ENCODE measurements around the gene SLC50A1.
A peak's percentile ranks its signal among the peaks of the same experiment; 100 is the strongest.

The SLC50A1 gene

DNA sequence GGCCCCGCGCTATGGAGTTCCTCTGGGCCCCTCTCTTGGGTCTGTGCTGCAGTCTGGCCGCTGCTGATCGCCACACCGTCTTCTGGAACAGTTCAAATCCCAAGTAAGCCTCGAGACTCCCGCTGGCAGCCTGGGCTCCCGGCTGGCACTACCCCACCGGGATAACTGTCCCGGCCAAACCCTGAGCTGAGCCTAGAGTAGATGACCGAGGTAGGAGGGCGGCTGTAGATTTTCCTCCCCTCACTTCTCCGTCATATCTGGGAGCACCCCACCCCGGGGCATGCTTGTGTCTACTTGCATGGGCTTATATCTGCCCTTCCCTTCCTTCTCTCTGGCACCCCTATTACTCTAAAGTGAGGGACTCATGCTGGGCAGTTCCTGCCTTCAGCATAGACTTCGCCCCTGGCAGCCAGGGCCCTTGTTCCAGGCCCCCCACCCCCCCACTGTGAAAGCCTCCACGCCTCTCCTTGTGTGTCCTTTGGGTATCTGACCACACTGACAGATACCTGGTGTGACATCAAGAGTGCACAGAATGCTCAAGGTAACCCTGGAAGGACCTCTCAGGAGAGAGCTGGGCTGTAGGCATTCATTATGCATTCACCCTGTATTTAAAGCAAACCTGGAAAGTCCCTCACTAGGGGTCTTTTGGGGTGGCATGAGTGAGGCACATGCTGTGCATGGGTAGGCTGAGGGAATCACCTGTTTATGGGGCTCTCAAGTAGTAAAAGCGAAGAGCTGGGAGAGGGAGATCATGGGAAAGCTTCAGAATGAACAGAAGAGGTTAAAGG is 7.5 kb upstream of the SLC50A1 start:
- CTCF ChIA-PET: interaction anchor here (0.5 to 8.1 kb wide), 8 partner anchors 13 to 45 kb away, joined by 3 to 54 read pairs (median 5); partner anchors contain the start of gene KRTCAP2
- peak; percentile 91 for TF ChIP-seq ZIC2 (tag by site-specific recombination; IDR thresholded peaks at IDR 0.05)
- no peak for TF ChIP-seq ZNF391 (tag by site-specific recombination; IDR thresholded peaks at IDR 0.05; ENCODE audit: borderline replicate concordance, low read depth)
- TF ChIP-seq ZNF335 (tag by site-specific recombination; conservative IDR thresholded peaks at IDR 0.05): peak; percentile 16; the same call in 1 of the 2 replicates
- TF ChIP-seq PRDM1 (tag by site-specific recombination; IDR thresholded peaks at IDR 0.05): 0 out of 2 replicates have a peak, but pooled peaks have one; percentile 34
- no peak for TF ChIP-seq ZNF221 (tag by site-specific recombination; IDR thresholded peaks at IDR 0.05; ENCODE audit: borderline replicate concordance)
- TF ChIP-seq, protein P1, sequence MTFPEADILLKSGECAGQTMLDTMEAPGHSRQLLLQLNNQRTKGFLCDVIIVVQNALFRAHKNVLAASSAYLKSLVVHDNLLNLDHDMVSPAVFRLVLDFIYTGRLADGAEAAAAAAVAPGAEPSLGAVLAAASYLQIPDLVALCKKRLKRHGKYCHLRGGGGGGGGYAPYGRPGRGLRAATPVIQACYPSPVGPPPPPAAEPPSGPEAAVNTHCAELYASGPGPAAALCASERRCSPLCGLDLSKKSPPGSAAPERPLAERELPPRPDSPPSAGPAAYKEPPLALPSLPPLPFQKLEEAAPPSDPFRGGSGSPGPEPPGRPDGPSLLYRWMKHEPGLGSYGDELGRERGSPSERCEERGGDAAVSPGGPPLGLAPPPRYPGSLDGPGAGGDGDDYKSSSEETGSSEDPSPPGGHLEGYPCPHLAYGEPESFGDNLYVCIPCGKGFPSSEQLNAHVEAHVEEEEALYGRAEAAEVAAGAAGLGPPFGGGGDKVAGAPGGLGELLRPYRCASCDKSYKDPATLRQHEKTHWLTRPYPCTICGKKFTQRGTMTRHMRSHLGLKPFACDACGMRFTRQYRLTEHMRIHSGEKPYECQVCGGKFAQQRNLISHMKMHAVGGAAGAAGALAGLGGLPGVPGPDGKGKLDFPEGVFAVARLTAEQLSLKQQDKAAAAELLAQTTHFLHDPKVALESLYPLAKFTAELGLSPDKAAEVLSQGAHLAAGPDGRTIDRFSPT (tag by site-specific recombination; IDR thresholded peaks at IDR 0.05): peak; percentile 50; the same call in 1 of the 2 replicates
- TF ChIP-seq GLIS2 (tag by site-specific recombination; IDR thresholded peaks at IDR 0.05): 0 out of 2 replicates have a peak, but pooled peaks have one; percentile 20
- TF ChIP-seq, protein P2, sequence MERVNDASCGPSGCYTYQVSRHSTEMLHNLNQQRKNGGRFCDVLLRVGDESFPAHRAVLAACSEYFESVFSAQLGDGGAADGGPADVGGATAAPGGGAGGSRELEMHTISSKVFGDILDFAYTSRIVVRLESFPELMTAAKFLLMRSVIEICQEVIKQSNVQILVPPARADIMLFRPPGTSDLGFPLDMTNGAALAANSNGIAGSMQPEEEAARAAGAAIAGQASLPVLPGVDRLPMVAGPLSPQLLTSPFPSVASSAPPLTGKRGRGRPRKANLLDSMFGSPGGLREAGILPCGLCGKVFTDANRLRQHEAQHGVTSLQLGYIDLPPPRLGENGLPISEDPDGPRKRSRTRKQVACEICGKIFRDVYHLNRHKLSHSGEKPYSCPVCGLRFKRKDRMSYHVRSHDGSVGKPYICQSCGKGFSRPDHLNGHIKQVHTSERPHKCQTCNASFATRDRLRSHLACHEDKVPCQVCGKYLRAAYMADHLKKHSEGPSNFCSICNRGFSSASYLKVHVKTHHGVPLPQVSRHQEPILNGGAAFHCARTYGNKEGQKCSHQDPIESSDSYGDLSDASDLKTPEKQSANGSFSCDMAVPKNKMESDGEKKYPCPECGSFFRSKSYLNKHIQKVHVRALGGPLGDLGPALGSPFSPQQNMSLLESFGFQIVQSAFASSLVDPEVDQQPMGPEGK (tag by site-specific recombination; IDR thresholded peaks at IDR 0.05): 0 out of 2 replicates have a peak, but pooled peaks have one; percentile 7
- TF ChIP-seq ZNF121 (tag by site-specific recombination; IDR thresholded peaks at IDR 0.05): no peak
- TF ChIP-seq, protein P3, sequence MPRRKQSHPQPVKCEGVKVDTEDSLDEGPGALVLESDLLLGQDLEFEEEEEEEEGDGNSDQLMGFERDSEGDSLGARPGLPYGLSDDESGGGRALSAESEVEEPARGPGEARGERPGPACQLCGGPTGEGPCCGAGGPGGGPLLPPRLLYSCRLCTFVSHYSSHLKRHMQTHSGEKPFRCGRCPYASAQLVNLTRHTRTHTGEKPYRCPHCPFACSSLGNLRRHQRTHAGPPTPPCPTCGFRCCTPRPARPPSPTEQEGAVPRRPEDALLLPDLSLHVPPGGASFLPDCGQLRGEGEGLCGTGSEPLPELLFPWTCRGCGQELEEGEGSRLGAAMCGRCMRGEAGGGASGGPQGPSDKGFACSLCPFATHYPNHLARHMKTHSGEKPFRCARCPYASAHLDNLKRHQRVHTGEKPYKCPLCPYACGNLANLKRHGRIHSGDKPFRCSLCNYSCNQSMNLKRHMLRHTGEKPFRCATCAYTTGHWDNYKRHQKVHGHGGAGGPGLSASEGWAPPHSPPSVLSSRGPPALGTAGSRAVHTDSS (tag by site-specific recombination; IDR thresholded peaks at IDR 0.05): 0 out of 2 replicates have a peak, but pooled peaks have one; percentile 7
- peak; percentile 81 for TF ChIP-seq ZBTB17 (tag by site-specific recombination; IDR thresholded peaks at IDR 0.05)
- no peak for TF ChIP-seq KLF16 (tag by site-specific recombination; IDR thresholded peaks at IDR 0.05)
- TF ChIP-seq ZFP69B (tag by site-specific recombination; IDR thresholded peaks at IDR 0.05): peak; percentile 28; the same call in 1 of the 2 replicates
- TF ChIP-seq, protein P4, sequence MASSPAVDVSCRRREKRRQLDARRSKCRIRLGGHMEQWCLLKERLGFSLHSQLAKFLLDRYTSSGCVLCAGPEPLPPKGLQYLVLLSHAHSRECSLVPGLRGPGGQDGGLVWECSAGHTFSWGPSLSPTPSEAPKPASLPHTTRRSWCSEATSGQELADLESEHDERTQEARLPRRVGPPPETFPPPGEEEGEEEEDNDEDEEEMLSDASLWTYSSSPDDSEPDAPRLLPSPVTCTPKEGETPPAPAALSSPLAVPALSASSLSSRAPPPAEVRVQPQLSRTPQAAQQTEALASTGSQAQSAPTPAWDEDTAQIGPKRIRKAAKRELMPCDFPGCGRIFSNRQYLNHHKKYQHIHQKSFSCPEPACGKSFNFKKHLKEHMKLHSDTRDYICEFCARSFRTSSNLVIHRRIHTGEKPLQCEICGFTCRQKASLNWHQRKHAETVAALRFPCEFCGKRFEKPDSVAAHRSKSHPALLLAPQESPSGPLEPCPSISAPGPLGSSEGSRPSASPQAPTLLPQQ (tag by site-specific recombination; IDR thresholded peaks at IDR 0.05): peak; percentile 28; the same call in 1 of the 2 replicates
- Histone ChIP-seq H3K36me3 (ENCODE audit: control insufficient read depth in 2 of 2, insufficient read depth in 1 of 2, low read length in 2 of 2) (peaks cover 3 to 21% of the 10 kb centered on the region in 2 experiments; a peak in 2 of 3 replicates), H3K9me3 (ENCODE audit: control insufficient read depth, insufficient read depth, low read depth, low read length) (no peaks in the 10 kb centered on the region), H3K4me3 (ENCODE audit: low read depth, low read length) (peak overlapping the region; percentile 62), H3K4me1 (ENCODE audit: control insufficient read depth, insufficient read depth, low read length) (peaks cover 21% of the 10 kb centered on the region), H3K27ac (ENCODE audit: extremely low read depth, low read depth, low read length) (peak overlapping the region; percentile 75; the same call in 1 of the 2 replicates)
- POLR2A ChIA-PET: interaction anchor here (0.6 to 3.5 kb wide), 9 partner anchors 12 to 201 kb away, joined by 3 to 17 read pairs (median 4); partner anchors contain the start of genes DPM3 and KRTCAP2

Measured in HEK293 (cell line).